CD14-positive monocyte (primary cell): ENCODE results near the gene CEBPB. TPM values are rescaled to one million over a fixed set of nuclear protein-coding genes. Genes with fewer than 3 reads are reported as not detected.
A peak's percentile ranks its signal among the peaks of the same experiment; 100 is the strongest.

Experiments
- DNase-seq, 3 donors: peaks; one replicate each; pipeline ENCODE4 v3.0.0-alpha.2; 2011 to 2022
- H2AFZ ChIP-seq: 2 replicates; pipeline ENCODE4 v1.6.0; 2012; ENCODE audit warnings: mild to moderate bottlenecking, low read depth, low read length, inconsistent platforms; ENCODE audit not compliant: insufficient read depth, poor library complexity, severe bottlenecking
- H3K27ac ChIP-seq, 2 donors: 1 replicate in 1 of 2; 2 replicates in 1 of 2; pipeline ENCODE4 v1.5.1; 2012 to 2013; ENCODE audit warnings: low read length in 2 of 2, control low read depth in 1 of 2, inconsistent platforms in 1 of 2, low read depth in 1 of 2, mild to moderate bottlenecking in 1 of 2
- H3K27me3 ChIP-seq, 2 donors: one replicate each; pipeline versions ENCODE4 v1.6.0 to v1.6.1; 2011 to 2013; ENCODE audit warnings: low read length in 2 of 2; ENCODE audit not compliant: control insufficient read depth in 2 of 2, insufficient read depth in 2 of 2
- H3K36me3 ChIP-seq, 2 donors: replicated peaks in 1 of 2; 1 replicate in 1 of 2; 2 replicates in 1 of 2; pipeline versions ENCODE4 v1.5.1 to v1.6.1; 2012 to 2013; ENCODE audit warnings: low read length in 2 of 2, control low read depth in 1 of 2, inconsistent platforms in 1 of 2, mild to moderate bottlenecking in 1 of 2; ENCODE audit not compliant: insufficient read depth in 2 of 2, control insufficient read depth in 1 of 2
- H3K4me1 ChIP-seq, 2 donors: 1 replicate in 1 of 2; 2 replicates in 1 of 2; pipeline versions ENCODE4 v1.5.1 to v1.6.1; 2012 to 2013; ENCODE audit warnings: low read length in 2 of 2, control low read depth in 1 of 2, inconsistent platforms in 1 of 2, mild to moderate bottlenecking in 1 of 2, moderate library complexity in 1 of 2; ENCODE audit not compliant: insufficient read depth in 2 of 2, control insufficient read depth in 1 of 2
- H3K4me2 ChIP-seq: replicated peaks from 2 replicates; pipeline ENCODE3; 2012; ENCODE audit warnings: low read length, moderate library complexity, mild to moderate bottlenecking; ENCODE audit not compliant: poor library complexity, severe bottlenecking; ENCODE audit errors: extremely low read depth
- H3K4me3 ChIP-seq, 3 experiments: fragments of 200-600 bp in 1 of 3; sonication (generic) in 1 of 3; replicated peaks in 1 of 3; 1 replicate in 2 of 3; 2 replicates in 1 of 3; pipeline ENCODE4 v1.5.1; 2011 to 2013; ENCODE audit warnings: low read length in 3 of 3, mild to moderate bottlenecking in 3 of 3, control low read depth in 2 of 3, low read depth in 2 of 3, inconsistent platforms in 1 of 3, moderate library complexity in 1 of 3
- H3K79me2 ChIP-seq: 2 replicates; pipeline ENCODE4 v1.6.0; 2012; ENCODE audit warnings: mild to moderate bottlenecking, control low read depth, inconsistent platforms, low read length, moderate library complexity; ENCODE audit not compliant: insufficient read depth
- H3K9ac ChIP-seq: 2 replicates; pipeline ENCODE4 v1.6.0; 2017; ENCODE audit warnings: low read length, mild to moderate bottlenecking; ENCODE audit not compliant: insufficient read depth, poor library complexity, severe bottlenecking
- H3K9me3 ChIP-seq, 2 donors: replicated peaks in 1 of 2; 1 replicate in 1 of 2; 2 replicates in 1 of 2; pipeline versions ENCODE4 v1.5.1 to v1.6.1; 2012 to 2013; ENCODE audit warnings: low read length in 2 of 2, control low read depth in 1 of 2; ENCODE audit not compliant: control insufficient read depth in 1 of 2, insufficient read depth in 1 of 2
- H4K20me1 ChIP-seq: 2 replicates; pipeline ENCODE4 v1.6.0; 2012; ENCODE audit warnings: mild to moderate bottlenecking, low read length, control low read depth, moderate library complexity; ENCODE audit not compliant: insufficient read depth
- H3K27ac Mint-ChIP-seq, 7 donors: one replicate each; pipeline ENCODE4 v1.8.0; 2020; ENCODE audit warnings: mild to moderate bottlenecking in 7 of 7, mixed read lengths in 7 of 7, moderate library complexity in 6 of 7, inconsistent platforms in 2 of 7
- H3K27me3 Mint-ChIP-seq, 3 donors: one replicate each; pipeline ENCODE4 v1.8.0; 2021 to 2022; ENCODE audit warnings: low read depth in 3 of 3, mild to moderate bottlenecking in 3 of 3, mixed read lengths in 3 of 3, moderate library complexity in 3 of 3, inconsistent platforms in 1 of 3
- H3K36me3 Mint-ChIP-seq, 2 donors: one replicate each; pipeline ENCODE4 v1.8.0; 2020; ENCODE audit warnings: mixed read lengths in 2 of 2, inconsistent platforms in 1 of 2, mild to moderate bottlenecking in 1 of 2
- H3K4me1 Mint-ChIP-seq: one replicate; pipeline ENCODE4 v1.8.0; 2020; ENCODE audit warnings: mild to moderate bottlenecking, mixed read lengths
- H3K4me3 Mint-ChIP-seq, 2 donors: one replicate each; pipeline ENCODE4 v1.8.0; 2020; ENCODE audit warnings: mild to moderate bottlenecking in 2 of 2, mixed read lengths in 2 of 2, moderate library complexity in 1 of 2
- H3K9me3 Mint-ChIP-seq, 7 donors: one replicate each; pipeline ENCODE4 v1.8.0; 2020 to 2022; ENCODE audit warnings: mixed read lengths in 7 of 7, mild to moderate bottlenecking in 6 of 7, moderate library complexity in 6 of 7, inconsistent platforms in 2 of 7
- WGBS: methylation state at CpG from one replicate; pipeline ENCODE4 v1.1.5; 2013; ENCODE audit warnings: missing lambda C conversion rate; ENCODE audit not compliant: insufficient coverage; 5-methylcytosine and 5-hydroxymethylcytosine counted together
- intact Hi-C, 2 donors: fragments of 100-400 bp; cut with micrococcal nuclease; formaldehyde crosslinking; loops; one replicate each; pipeline versions ENCODE4 v1.15.0 to v1.15.1; 2023
- polyA plus RNA-seq, 3 donors: library from polyadenylated mRNA; depleted of rRNA in 1 of 3; unstranded in 2 of 3; stranded (reverse) in 1 of 3; fragments of 300-500 nt in 2 of 3; fragments of >200 nt in 1 of 3; fragmentation: Illumina TruSeq in 2 of 3; gene quantifications; 1 replicate in 2 of 3; 2 replicates in 1 of 3; pipeline ENCODE4 v1.2.3, GENCODE V29; 2012 to 2021
- TF ChIP-seq, protein P1 (sequence below): fragments of 200-600 bp; IDR thresholded peaks from one replicate; pipeline ENCODE4 v1.8.0; 2022; ENCODE audit warnings: antibody characterized with exemption, mild to moderate bottlenecking

The CEBPB gene
- polyA plus RNA-seq, 3 donors, result 52.4 to 445 (median 80.8) TPM

GRCh38 chr20:50186987-50187402 is 3.6 kb upstream of the CEBPB start:
- H3K27ac Mint-ChIP-seq, result peak overlapping the region in 6 of 7 donors; percentile 68 to 89 (median 80)
- Histone ChIP-seq H4K20me1 (peaks cover 6% of the 10 kb centered on the region), H3K9me3 (no peaks in the 10 kb centered on the region), H3K27me3 (no peaks in the 10 kb centered on the region), H3K79me2 (peaks cover 13% of the 10 kb centered on the region), H3K36me3 (no peaks in the 10 kb centered on the region), H2AFZ (no peak overlapping the region), H3K4me3 (peak overlapping the region in 1 of 3 experiments; percentile 24), H3K4me1 (peaks cover 51% of the 10 kb centered on the region in 2 donors), H3K9ac (no peak overlapping the region), H3K27ac (no peak overlapping the region), H3K4me2 (peak overlapping the region; percentile 19)
- peaks cover 51% of the 10 kb centered on the region for H3K4me1 Mint-ChIP-seq
- intact Hi-C loops, result loop anchor here (2.0 to 5.0 kb wide), 3 partner anchors 274 to 394 kb away; no protein-coding TSS in a partner anchor
- H3K27me3 Mint-ChIP-seq, result peaks cover 3 to 6% (median 3%) of the 10 kb centered on the region in 3 donors
- no peaks in the 10 kb centered on the region for H3K36me3 Mint-ChIP-seq
- TF ChIP-seq, protein P1, sequence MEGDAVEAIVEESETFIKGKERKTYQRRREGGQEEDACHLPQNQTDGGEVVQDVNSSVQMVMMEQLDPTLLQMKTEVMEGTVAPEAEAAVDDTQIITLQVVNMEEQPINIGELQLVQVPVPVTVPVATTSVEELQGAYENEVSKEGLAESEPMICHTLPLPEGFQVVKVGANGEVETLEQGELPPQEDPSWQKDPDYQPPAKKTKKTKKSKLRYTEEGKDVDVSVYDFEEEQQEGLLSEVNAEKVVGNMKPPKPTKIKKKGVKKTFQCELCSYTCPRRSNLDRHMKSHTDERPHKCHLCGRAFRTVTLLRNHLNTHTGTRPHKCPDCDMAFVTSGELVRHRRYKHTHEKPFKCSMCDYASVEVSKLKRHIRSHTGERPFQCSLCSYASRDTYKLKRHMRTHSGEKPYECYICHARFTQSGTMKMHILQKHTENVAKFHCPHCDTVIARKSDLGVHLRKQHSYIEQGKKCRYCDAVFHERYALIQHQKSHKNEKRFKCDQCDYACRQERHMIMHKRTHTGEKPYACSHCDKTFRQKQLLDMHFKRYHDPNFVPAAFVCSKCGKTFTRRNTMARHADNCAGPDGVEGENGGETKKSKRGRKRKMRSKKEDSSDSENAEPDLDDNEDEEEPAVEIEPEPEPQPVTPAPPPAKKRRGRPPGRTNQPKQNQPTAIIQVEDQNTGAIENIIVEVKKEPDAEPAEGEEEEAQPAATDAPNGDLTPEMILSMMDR, result no peak
- H3K4me3 Mint-ChIP-seq, result peak overlapping the region in 1 of 2 donors; percentile 30
- DNase-seq, result no peak
- H3K9me3 Mint-ChIP-seq, result peaks cover 0 to 2% (median 0%) of the 10 kb centered on the region in 7 donors
- WGBS, result 71% methylated on average over 2 of the region's 8 CpGs

- Histone ChIP-seq H2AFZ (no peak overlapping the region), H3K4me1 (peaks cover 49 to 51% of the 10 kb centered on the region in 2 donors), H3K79me2 (peaks cover 18% of the 10 kb centered on the region), H3K9ac (no peak overlapping the region), H3K4me2 (peak overlapping the region; percentile 19), H3K27ac (no peak overlapping the region), H3K9me3 (no peaks in the 10 kb centered on the region), H3K27me3 (no peaks in the 10 kb centered on the region), H3K36me3 (peaks cover 1 to 4% of the 10 kb centered on the region in 2 donors), H3K4me3 (peak overlapping the region in 1 of 3 experiments; percentile 24), H4K20me1 (peaks cover 11% of the 10 kb centered on the region)
- H3K9me3 Mint-ChIP-seq, result peaks cover 0 to 3% (median 0%) of the 10 kb centered on the region in 7 donors
- intact Hi-C loops, result loop anchor here (2.0 to 5.0 kb wide), 3 partner anchors 273 to 393 kb away; no protein-coding TSS in a partner anchor
- TF ChIP-seq, protein P1, result no peak
- 3% methylated on average over 4 of the region's 12 CpGs for WGBS
- DNase-seq, result peak; percentile 49 to 73 (median 57)
- H3K4me3 Mint-ChIP-seq, result peak overlapping the region in 1 of 2 donors; percentile 30
- peaks cover 49% of the 10 kb centered on the region for H3K4me1 Mint-ChIP-seq
- peak overlapping the region; percentile 34 to 89 (median 78) for H3K27ac Mint-ChIP-seq
- peaks cover 3 to 6% (median 4%) of the 10 kb centered on the region in 3 donors for H3K27me3 Mint-ChIP-seq
- peaks cover 4% of the 10 kb centered on the region in 2 donors for H3K36me3 Mint-ChIP-seq
Measured at GRCh38 chr20:50187403-50188051, 3.1 kb upstream of the CEBPB start.
